CMK (cell line): ENCODE measurements around the gene BACH2.
"Not testable (repeated sequence)": the region's sequence is repeated elsewhere in the genome, so short reads cannot be mapped to it uniquely, and the experiment has no call there.

Experiments
- DNase-seq: peaks from one replicate; pipeline ENCODE4 v3.0.0-alpha.2; 2010; ENCODE audit warnings: low read depth

The BACH2 gene

GRCh38 chr6:89938014-89938413 lies 358.6 kb downstream of the BACH2 start:
- no peak for DNase-seq

- no peak for DNase-seq
Measured at GRCh38 chr6:89936177-89936576, 360.5 kb downstream of the BACH2 start.

GRCh38 chr6:89934685-89935366 lies 361.8 kb downstream of the BACH2 start:
- DNase-seq: no peak

GRCh38 chr6:89932245-89932802 lies 364.3 kb downstream of the BACH2 start:
- DNase-seq: no peak

- no peak for DNase-seq
Measured at GRCh38 chr6:89930789-89931188, 365.9 kb downstream of the BACH2 start.

GRCh38 chr6:89928604-89929003 lies 368.0 kb downstream of the BACH2 start:
- no peak for DNase-seq

- DNase-seq: no peak
Measured at GRCh38 chr6:89927791-89928550, 368.7 kb downstream of the BACH2 start.

GRCh38 chr6:89927264-89927663 lies 369.4 kb downstream of the BACH2 start:
- no peak for DNase-seq

- DNase-seq: no peak
Measured at GRCh38 chr6:89925826-89926225, 370.8 kb downstream of the BACH2 start.

- DNase-seq: no peak
Measured at GRCh38 chr6:89924231-89924630, 372.4 kb downstream of the BACH2 start.

GRCh38 chr6:89921691-89922090 lies 375.0 kb downstream of the BACH2 start:
- no peak for DNase-seq

- no peak for DNase-seq
Measured at GRCh38 chr6:89921197-89921596, 375.4 kb downstream of the BACH2 start.

- DNase-seq: no peak
Measured at GRCh38 chr6:89917801-89918366, 378.8 kb downstream of the BACH2 start.

GRCh38 chr6:89917216-89917615 lies 379.4 kb downstream of the BACH2 start:
- no peak for DNase-seq

- DNase-seq: no peak
Measured at GRCh38 chr6:89916136-89916920, 380.3 kb downstream of the BACH2 start.

- no peak for DNase-seq
Measured at GRCh38 chr6:89910902-89911240, 385.8 kb downstream of the BACH2 start.

GRCh38 chr6:89910001-89910901 lies 386.4 kb downstream of the BACH2 start:
- not testable (repeated sequence) for DNase-seq

GRCh38 chr6:89895276-89895874 lies 401.3 kb downstream of the BACH2 start:
- no peak for DNase-seq

GRCh38 chr6:89894169-89894568 lies 402.5 kb downstream of the BACH2 start, which contains the start of gene GJA10:
Gene GJA10 (plus strand): TSS chr6:89894469. CDS start chr6:89894469, 0 bp downstream.
- DNase-seq: no peak

- DNase-seq: not testable (repeated sequence)
Measured at GRCh38 chr6:89892577-89892976, 404.1 kb downstream of the BACH2 start.
